GM19467 (cell line): ENCODE data around the gene AMBRA1.

Experiments
- ATAC-seq: cut with Tn5 transposase; IDR thresholded peaks from one replicate; pipeline ENCODE4 v1.9.1; 2021; ENCODE audit warnings: mild to moderate bottlenecking, moderate library complexity; ENCODE audit not compliant: unreplicated experiment

The AMBRA1 gene

DNA sequence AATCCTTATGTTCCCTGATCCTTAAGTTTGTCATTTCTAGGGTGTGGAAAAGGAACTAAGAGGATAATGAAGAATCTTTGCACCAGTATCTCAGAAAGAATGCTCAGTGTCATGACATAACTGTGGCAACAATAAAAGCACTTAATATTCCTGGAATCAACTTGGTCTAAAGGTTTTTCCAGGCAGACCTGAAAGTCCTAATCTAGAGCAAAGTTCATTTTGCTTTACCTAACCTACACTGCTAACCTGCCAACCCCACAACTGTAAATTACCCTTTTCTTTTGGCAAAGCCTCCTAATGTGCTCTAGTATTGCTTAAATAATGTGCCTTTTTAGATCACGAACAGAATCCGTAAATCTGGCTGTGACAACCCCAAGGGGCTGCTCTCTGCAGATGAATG lies 82.5 kb downstream of the AMBRA1 start:
- ATAC-seq, result no peak

DNA sequence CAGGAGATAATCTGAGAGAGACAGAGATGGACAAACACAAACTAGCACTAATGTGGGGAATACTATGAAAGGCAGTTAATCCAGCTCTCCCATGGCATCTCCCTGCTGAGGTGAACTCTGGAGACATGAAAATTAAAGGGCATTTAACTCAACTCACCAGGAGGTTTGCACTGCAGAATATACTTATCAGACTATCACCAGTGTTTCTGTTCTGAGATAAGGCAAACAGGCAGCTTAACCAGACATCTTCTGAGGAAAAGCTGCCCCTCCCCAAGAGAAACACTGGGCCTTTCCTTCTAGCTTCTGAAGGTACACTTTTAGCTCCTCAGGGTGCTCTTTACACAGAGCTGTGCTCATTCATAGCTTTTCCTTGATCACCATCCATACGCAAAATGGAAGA lies 85.5 kb downstream of the AMBRA1 start:
- ATAC-seq, result no peak

DNA sequence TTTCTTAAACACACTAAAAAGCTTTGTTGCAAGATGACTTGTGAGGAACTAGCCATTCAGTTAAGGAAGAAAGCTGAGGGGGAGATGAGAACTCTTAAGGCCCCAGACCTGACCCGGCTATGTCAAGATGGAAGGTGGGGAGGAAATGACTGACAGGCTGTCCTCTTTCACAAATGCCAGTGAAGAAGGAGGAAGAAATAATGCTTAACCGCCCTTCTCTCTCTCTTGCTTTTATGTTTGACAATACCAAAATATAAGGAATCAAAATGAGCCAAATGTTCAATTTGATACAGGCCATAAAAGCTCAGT lies 87.4 kb downstream of the AMBRA1 start:
- ATAC-seq, result no peak

- ATAC-seq, result no peak
Measured at GRCh38 chr11:46505741-46506482, 87.9 kb downstream of the AMBRA1 start.

DNA sequence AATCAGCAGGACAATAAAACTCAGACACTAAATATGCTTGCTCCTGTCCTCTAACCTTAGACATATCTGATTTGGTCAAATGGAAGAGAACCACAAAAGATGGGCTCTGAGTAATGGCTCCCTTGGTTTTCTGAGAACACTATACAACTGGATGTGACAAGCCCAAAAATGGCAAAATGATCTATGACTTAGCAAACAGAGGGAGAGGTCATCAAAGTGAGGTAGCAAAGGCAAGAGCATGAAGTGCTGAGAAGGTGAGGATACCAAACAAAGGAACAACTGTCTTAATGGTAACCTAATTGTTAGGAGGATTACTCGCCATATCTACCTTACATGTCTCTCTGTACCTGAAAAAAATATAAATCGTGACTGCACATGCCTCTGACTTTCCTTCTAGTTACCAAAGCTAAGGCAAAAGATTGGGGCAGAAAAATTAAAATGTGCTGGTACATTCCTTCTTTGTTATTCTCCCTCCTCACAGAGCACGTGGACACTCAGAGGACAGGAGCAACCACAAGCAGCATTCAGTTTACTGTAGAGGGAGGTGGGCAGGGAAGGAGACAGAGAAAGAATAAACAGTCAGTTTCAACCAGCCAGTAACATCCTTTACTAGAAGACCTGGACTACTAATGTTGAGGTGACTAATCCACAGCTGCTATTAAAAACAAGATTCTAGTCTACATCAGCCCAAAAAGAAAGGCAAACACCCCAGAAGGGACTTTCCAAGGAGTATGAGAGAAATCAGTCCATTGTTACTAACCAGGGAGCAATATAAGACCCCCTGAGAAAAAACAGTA lies 88.8 kb downstream of the AMBRA1 start:
- ATAC-seq, result no peak

DNA sequence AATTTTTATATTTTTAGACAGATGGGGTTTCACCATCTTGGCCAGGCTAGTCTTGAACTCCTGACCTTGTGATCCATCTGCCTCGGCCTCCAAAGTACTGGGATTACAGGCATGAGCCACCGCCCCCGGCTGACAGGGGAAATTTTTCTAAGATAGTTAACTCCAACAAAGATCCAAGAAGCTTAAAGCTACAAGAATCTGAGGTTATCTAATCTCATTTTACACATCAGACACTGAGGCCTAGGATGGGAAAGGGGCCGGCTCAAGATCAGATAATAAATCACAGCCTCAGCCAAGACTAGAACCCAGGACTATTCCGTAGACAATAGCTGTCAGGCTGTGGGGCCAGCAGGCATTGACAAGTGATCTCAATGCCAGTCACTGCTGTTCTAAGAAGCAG lies 94.0 kb downstream of the AMBRA1 start:
- ATAC-seq, result no peak

GRCh38 chr11:46498968-46499367 lies 94.9 kb downstream of the AMBRA1 start:
- ATAC-seq, result no peak

DNA sequence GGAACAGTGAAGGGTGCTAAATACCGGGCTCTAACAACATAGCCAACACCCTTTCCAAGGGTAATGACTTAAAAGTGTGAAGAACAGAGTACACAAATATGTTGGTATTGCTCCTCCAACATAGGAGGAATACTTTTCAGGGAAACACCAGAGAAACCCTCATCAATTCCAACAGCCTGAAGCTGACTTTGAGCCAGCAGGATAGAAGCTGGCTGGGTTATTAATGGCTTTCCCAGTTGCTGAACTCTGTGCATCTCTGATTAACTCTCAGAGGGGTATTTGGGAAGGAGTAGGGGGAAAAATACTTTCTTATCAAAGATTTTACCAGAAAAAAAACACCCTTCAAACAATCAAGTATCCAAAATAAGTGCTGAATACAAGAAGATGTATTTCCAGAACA lies 95.6 kb downstream of the AMBRA1 start:
- ATAC-seq, result no peak

- ATAC-seq, result no peak
Measured at GRCh38 chr11:46497498-46497897, 96.3 kb downstream of the AMBRA1 start.

- ATAC-seq, result no peak
Measured at GRCh38 chr11:46493791-46494190, 100.0 kb downstream of the AMBRA1 start.

- no peak for ATAC-seq
Measured at GRCh38 chr11:46492532-46492931, 101.3 kb downstream of the AMBRA1 start.

GRCh38 chr11:46491661-46492330 lies 102.0 kb downstream of the AMBRA1 start:
- ATAC-seq, result no peak

DNA sequence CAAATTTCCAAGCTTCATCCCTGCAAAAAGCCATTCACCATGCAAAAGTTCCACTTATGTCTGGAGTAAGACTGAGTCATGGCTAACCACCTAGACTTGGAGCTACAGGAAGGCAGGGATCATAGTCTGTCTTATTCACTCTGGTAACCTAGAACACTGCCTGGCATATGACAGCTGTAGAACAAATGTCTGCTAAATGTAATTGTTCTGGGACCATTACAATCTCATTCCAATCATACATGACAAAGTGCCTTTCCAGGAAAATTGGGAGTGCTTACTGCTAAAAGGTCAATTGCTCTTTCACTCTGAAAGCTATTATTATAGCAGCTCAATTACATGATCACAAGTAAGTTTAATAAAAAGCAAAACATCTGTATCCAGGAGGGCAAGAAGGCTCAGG lies 103.2 kb downstream of the AMBRA1 start:
- no peak for ATAC-seq

GRCh38 chr11:46489656-46490560 lies 103.9 kb downstream of the AMBRA1 start:
- ATAC-seq, result no peak

DNA sequence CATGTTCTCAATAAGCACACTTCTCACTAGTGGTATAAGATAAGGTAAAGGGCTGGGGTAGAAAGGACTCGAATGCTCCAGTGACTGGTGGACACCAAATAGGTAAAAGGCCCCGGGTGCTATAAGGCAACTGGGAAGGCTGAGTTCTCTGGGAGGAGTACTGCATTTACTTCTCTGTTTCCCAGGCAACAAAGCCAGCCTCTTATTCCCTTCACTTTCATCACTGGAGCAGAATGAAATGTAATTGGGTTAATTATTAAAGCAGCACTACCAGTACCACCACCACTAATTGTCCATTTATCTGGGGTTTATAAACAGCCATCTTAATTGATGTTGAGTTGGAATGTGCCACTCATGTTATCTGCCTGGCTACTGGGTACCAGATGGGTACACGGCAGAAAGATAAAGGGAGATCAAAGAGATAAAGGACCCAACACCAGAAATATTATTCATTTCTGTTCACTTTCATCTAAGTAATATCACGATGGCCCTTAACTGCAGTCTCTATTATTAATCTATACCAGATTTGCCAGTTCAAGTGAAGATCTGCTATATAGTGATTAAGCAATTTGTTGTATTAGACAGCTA lies 107.9 kb downstream of the AMBRA1 start:
- ATAC-seq, result no peak

- no peak for ATAC-seq
Measured at GRCh38 chr11:46484101-46484500, 109.7 kb downstream of the AMBRA1 start.

GRCh38 chr11:46480909-46481308 lies 112.9 kb downstream of the AMBRA1 start:
- ATAC-seq, result no peak

- ATAC-seq, result no peak
Measured at GRCh38 chr11:46480166-46480726, 113.6 kb downstream of the AMBRA1 start.

DNA sequence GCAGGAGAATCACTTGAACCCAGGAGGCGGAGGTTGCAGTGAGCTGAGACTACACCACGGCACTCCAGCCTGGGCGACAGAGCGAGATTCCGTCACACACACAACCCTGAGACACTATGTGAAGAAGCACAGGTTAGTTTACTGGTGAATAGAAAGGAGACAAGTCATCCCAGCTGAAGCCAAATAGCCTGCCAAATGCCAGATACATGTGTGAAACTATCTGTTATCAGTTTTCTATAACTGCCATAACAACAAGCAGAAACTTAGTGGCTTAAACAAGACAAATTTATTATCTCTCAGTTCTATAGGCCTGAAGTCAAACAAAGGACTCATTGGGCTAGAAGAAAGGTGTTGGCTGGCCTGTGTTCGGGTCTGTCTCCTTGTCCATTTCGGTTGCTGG lies 114.2 kb downstream of the AMBRA1 start:
- ATAC-seq, result no peak

GRCh38 chr11:46478196-46478595 lies 115.6 kb downstream of the AMBRA1 start:
- no peak for ATAC-seq
